Measurements from ENCODE around the gene DCAF12L1.

DCAF12L1 gene

DNA sequence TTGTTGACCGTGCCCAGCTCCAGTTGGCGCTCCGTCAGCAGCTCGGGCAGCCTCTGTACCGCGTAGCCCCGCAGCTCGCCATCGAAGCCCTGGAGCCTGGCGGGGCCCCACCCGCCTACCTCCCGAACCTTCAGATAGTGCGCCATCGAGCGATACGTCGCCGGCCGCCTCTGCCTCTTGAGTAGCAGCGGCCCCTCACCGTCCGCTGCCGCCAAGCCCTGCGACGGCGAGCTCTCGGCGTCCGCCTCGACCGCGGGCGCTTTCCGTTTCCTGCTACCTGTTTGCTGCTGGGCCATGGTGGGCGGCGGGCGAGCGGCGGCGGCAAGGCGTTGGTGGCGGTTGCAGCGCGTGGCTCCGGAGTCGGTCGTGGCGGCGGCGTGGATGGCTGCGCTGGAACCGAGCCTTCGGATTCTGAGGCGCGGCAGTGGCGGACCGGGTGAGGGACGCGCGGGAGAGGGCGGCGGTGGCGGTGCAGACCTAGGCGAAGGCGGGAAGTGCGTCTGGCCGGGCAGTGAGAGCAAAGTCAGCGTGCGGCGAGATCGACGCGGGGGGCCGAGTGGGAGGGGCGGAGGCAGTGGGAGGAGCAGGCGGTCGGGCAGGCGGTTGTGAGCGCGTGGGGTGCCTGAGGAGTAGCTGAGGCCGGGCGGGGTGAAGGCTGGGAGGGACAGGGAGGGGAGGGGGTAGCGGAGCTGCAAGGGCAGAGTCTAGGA lies at the start of gene DCAF12L1:
TSS of gene DCAF12L1 (minus strand) at position 502 of the 710 bp plus-strand sequence. CDS start at position 296, 206 bp downstream.
- DNase-seq (ENCODE audit: low read depth) = no peak
- H3K4me3 ChIP-seq (ENCODE audit: low read depth, low read length) = no peak within 1 kb of the TSS
- TF ChIP-seq, protein P1, sequence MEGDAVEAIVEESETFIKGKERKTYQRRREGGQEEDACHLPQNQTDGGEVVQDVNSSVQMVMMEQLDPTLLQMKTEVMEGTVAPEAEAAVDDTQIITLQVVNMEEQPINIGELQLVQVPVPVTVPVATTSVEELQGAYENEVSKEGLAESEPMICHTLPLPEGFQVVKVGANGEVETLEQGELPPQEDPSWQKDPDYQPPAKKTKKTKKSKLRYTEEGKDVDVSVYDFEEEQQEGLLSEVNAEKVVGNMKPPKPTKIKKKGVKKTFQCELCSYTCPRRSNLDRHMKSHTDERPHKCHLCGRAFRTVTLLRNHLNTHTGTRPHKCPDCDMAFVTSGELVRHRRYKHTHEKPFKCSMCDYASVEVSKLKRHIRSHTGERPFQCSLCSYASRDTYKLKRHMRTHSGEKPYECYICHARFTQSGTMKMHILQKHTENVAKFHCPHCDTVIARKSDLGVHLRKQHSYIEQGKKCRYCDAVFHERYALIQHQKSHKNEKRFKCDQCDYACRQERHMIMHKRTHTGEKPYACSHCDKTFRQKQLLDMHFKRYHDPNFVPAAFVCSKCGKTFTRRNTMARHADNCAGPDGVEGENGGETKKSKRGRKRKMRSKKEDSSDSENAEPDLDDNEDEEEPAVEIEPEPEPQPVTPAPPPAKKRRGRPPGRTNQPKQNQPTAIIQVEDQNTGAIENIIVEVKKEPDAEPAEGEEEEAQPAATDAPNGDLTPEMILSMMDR (IDR thresholded peaks at IDR 0.05; ENCODE audit: insufficient read depth, low read depth, low read length, missing control alignments) = no peak

DNA sequence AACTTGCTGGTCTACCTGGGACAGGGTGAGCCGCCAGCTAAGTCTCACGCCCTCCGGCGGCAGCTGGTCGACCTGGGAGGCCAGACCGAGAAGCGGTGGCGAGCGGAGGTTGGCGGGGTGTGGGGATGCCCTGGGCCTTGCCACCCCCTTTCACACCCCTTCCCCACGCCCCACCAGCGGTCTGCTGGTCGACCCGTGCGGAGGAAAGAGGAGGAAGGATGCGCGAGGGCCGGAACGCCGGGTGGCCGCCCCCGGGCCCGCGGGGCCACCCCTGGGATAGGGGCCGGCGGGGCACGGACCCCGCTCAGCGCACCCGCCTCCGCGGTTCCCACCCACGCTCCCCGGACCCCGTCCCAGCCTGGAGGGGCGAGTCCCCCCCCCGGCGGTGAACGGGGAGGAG lies 28.3 kb upstream of the DCAF12L1 start:
- DNase-seq (ENCODE audit: low read depth) = no peak
- TF ChIP-seq, protein P1 (IDR thresholded peaks at IDR 0.05; ENCODE audit: insufficient read depth, low read depth, low read length, missing control alignments) = no peak
- no peak overlapping the region for H3K4me3 ChIP-seq (ENCODE audit: low read depth, low read length)

DNA sequence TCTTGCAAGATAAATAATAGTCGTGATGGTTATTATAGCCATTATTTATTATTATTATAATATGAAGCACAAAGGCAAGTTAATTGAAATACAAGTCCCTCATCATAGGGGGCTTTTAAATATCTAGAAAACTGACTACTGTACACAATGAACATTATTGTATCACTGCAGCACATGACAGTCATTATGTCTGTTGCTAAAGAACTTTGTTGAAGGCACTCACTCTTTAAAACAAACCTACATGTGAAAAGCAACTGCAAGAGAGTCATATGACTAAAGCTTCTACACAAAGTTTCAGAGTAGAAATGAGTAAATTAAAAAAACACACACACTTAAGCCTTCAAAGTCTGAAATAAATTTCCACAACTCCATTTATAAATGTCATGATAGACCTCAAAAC lies 23.3 kb upstream of the DCAF12L1 start:
- TF ChIP-seq, protein P1 (IDR thresholded peaks at IDR 0.05; ENCODE audit: insufficient read depth, low read depth, low read length, missing control alignments) = no peak
- no peak for DNase-seq (ENCODE audit: low read depth)
- no peak overlapping the region for H3K4me3 ChIP-seq (ENCODE audit: low read depth, low read length)

GRCh38 chrX:126557151-126557550 lies 4.5 kb upstream of the DCAF12L1 start:
- no peak overlapping the region for H3K4me3 ChIP-seq (ENCODE audit: low read depth, low read length)
- DNase-seq (ENCODE audit: low read depth) = no peak
- TF ChIP-seq, protein P1 (IDR thresholded peaks at IDR 0.05; ENCODE audit: insufficient read depth, low read depth, low read length, missing control alignments) = no peak

GRCh38 chrX:126551725-126552312 lies 795 bp downstream of the DCAF12L1 start:
- no peak overlapping the region for H3K4me3 ChIP-seq (ENCODE audit: low read depth, low read length)
- TF ChIP-seq, protein P1 (IDR thresholded peaks at IDR 0.05; ENCODE audit: insufficient read depth, low read depth, low read length, missing control alignments) = no peak
- DNase-seq (ENCODE audit: low read depth) = no peak

DNA sequence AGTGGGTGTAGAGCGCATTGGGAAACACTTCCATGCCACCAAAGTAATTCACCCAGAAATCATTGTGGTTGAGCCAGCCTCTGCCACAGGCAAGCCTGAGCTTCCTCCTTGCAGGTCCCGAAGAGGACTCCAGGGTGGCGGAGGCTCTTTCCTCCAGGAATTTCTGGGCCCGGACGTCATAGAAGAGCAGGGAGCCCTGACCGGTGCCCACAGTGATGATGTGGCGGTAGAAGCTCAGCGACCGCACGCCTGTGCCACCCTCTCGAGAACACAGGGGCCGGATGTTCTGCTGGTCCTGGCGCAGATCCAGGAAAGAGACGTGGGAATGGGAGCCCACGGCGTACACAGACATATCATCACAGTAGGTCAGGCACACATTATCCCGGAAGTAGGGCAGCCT lies 1.3 kb downstream of the DCAF12L1 start:
- TF ChIP-seq, protein P1 (IDR thresholded peaks at IDR 0.05; ENCODE audit: insufficient read depth, low read depth, low read length, missing control alignments) = no peak
- no peak overlapping the region for H3K4me3 ChIP-seq (ENCODE audit: low read depth, low read length)

More for the DNA sequence above, 1.3 kb downstream of the DCAF12L1 start:
- DNase-seq (ENCODE audit: low read depth) = no peak

Data from GM12865 (cell line).